Measurements from ENCODE around the gene MIOX.

Gene MIOX

GRCh38 chr22:50504369-50505211 lies 17.9 kb downstream of the MIOX start:
- Histone ChIP-seq H3K36me3 (peaks cover 47% of the 10 kb centered on the region), H3K4me3 (ENCODE audit: low read depth in 1 of 2, low read length in 1 of 2) (no peak overlapping the region), H3K27ac (no peak overlapping the region), H3K27me3 (no peaks in the 10 kb centered on the region), H3K9me3 (no peaks in the 10 kb centered on the region), H3K4me1 (ENCODE audit: control insufficient read depth in 1 of 2, insufficient read depth in 1 of 2, low read depth in 1 of 2, low read length in 1 of 2) (peaks cover 16 to 22% of the 10 kb centered on the region in 2 experiments)
- TF ChIP-seq CTCF (IDR thresholded peaks at IDR 0.05): no peak

DNA sequence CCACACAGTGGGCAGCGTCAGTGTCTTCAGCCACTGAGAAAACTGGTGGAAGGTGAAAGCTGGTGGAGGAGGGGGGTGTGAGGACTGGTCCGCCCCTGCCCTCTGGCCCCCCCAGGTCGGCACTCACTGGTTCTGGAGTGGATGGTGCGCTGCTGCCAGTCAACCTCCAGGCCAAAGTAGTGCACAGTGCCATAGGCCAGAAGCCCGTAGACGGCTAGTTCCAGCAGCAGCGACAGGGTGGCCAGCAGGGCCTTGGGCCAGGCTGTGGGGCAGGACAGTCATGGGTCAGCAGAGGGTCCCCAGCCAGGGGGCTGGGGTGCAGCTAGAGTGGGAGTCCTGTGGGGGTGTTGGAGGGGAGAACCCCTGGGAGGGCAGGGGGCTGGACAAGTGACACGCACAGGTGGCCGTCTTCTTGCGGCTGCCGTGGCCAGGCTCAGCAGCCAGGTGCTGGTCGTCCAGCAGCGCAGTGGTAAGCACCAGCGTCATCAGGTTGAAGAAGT lies 18.7 kb downstream of the MIOX start:
- Histone ChIP-seq H3K27me3 (no peaks in the 10 kb centered on the region), H3K4me3 (ENCODE audit: low read depth in 1 of 2, low read length in 1 of 2) (no peak overlapping the region), H3K36me3 (peaks cover 47% of the 10 kb centered on the region), H3K9me3 (no peaks in the 10 kb centered on the region), H3K27ac (no peak overlapping the region), H3K4me1 (ENCODE audit: control insufficient read depth in 1 of 2, insufficient read depth in 1 of 2, low read depth in 1 of 2, low read length in 1 of 2) (peaks cover 16 to 22% of the 10 kb centered on the region in 2 experiments)
- no peak for TF ChIP-seq CTCF (IDR thresholded peaks at IDR 0.05)

DNA sequence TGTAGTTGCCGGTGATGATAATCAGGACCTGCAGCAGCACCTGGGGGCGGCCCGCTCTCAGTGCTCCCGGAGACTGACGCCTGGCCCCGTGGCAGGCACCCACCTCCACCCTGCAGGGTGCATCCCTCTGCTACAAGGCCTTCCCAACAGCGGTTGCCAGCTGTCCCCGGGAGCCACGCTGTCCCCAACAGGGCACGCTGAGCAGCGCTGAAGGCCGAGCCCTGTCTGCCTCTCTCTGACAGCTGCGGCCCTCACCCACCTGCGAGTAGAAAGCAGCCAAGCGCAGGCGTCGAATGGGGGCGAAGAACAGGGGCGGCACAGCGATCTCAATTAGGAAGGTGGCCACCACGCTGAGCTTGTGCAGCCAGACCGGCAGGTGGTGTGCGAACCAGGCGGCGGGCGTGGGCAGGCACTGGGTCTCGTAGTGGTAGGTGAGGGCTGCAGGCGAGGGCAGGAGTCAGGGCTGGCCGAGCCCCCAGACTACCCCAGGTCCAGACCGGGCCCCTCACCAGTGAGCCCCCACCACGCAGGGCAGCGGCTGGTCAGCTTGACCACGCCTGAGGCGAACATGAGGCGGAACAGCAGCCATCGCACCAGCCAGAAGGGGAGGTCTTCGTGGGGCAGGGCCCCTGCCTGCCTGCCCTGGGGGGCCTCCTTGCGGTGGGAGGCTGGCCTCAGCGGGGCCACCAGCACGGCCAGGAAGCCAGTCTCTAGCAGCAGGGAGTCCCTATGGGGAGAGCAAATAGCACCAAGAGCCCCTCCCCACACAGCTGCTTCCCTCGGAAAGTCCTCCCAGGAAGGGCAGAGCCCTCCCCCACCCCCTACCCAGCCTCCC lies 19.3 kb downstream of the MIOX start:
- no peak for TF ChIP-seq CTCF (IDR thresholded peaks at IDR 0.05)

GRCh38 chr22:50506611-50507420 lies 20.2 kb downstream of the MIOX start:
- H3K9me3 ChIP-seq: no peaks in the 10 kb centered on the region
- no peaks in the 10 kb centered on the region for H3K27me3 ChIP-seq
- peaks cover 16 to 22% of the 10 kb centered on the region in 2 experiments for H3K4me1 ChIP-seq (ENCODE audit: control insufficient read depth in 1 of 2, insufficient read depth in 1 of 2, low read depth in 1 of 2, low read length in 1 of 2)

More for the DNA sequence above, 19.3 kb downstream of the MIOX start:
- peaks cover 16 to 22% of the 10 kb centered on the region in 2 experiments for H3K4me1 ChIP-seq (ENCODE audit: control insufficient read depth in 1 of 2, insufficient read depth in 1 of 2, low read depth in 1 of 2, low read length in 1 of 2)
- peak overlapping the region in 1 of 2 experiments; percentile 83 for H3K4me3 ChIP-seq (ENCODE audit: low read depth in 1 of 2, low read length in 1 of 2)
- no peaks in the 10 kb centered on the region for H3K27me3 ChIP-seq
- H3K36me3 ChIP-seq: peaks cover 47% of the 10 kb centered on the region
- no peaks in the 10 kb centered on the region for H3K9me3 ChIP-seq
- H3K27ac ChIP-seq: peak overlapping the region; percentile 92

More at GRCh38 chr22:50506611-50507420, 20.2 kb downstream of the MIOX start:
- TF ChIP-seq CTCF (IDR thresholded peaks at IDR 0.05): no peak
- Histone ChIP-seq H3K36me3 (peaks cover 47% of the 10 kb centered on the region), H3K27ac (peak overlapping the region; percentile 92), H3K4me3 (ENCODE audit: low read depth in 1 of 2, low read length in 1 of 2) (peak overlapping the region; percentile 61 to 83)

All from neutrophil (primary cell).